GM19328 (cell line): ENCODE results near the gene PARP4.
"Not testable (repeated sequence)": the region's sequence is repeated elsewhere in the genome, so short reads cannot be mapped to it uniquely, and the experiment has no call there.

ENCODE experiments used
- ATAC-seq: cut with Tn5 transposase; IDR thresholded peaks from one replicate; pipeline ENCODE4 v1.9.1; 2021; ENCODE audit warnings: mild to moderate bottlenecking, moderate library complexity; ENCODE audit not compliant: unreplicated experiment

PARP4 gene

DNA sequence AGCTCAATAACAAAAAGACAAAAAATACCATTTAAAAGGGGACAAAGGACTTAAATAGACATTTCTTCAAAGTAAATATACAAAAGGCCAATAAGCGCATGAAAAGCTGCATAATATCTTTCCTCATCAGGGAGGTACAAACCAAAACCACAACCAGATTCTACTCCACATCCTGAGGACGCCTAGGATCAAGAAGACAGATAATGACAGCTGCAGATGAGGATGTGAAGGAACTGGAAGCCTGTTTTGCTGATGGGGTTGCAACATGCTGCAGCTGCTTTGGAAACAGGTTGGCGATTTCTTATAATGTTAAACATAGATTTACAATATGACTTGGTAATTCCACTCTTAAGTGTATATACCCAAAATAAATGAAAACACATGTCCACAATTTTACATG, 132.4 kb downstream of the PARP4 start:
- ATAC-seq, result not testable (repeated sequence)

GRCh38 chr13:24371273-24371672, 141.3 kb downstream of the PARP4 start:
- not testable (repeated sequence) for ATAC-seq
